GM11168 (cell line): Measurements from ENCODE around the gene CBFB.
"Not testable (repeated sequence)": the region's sequence is repeated elsewhere in the genome, so short reads cannot be mapped to it uniquely, and the experiment has no call there.

Source experiments
- in situ Hi-C: fragments of 300-500 bp; cut with MboI; formaldehyde crosslinking; loops from one replicate; pipeline ENCODE4 v1.12.0; 2022; ENCODE audit warnings: low sequenced_read_pairs; ENCODE audit not compliant: unreplicated experiment

Gene CBFB

GRCh38 chr16:67115639-67116038 is 86.7 kb downstream of the CBFB start:
- in situ Hi-C loops = no loop called here

DNA sequence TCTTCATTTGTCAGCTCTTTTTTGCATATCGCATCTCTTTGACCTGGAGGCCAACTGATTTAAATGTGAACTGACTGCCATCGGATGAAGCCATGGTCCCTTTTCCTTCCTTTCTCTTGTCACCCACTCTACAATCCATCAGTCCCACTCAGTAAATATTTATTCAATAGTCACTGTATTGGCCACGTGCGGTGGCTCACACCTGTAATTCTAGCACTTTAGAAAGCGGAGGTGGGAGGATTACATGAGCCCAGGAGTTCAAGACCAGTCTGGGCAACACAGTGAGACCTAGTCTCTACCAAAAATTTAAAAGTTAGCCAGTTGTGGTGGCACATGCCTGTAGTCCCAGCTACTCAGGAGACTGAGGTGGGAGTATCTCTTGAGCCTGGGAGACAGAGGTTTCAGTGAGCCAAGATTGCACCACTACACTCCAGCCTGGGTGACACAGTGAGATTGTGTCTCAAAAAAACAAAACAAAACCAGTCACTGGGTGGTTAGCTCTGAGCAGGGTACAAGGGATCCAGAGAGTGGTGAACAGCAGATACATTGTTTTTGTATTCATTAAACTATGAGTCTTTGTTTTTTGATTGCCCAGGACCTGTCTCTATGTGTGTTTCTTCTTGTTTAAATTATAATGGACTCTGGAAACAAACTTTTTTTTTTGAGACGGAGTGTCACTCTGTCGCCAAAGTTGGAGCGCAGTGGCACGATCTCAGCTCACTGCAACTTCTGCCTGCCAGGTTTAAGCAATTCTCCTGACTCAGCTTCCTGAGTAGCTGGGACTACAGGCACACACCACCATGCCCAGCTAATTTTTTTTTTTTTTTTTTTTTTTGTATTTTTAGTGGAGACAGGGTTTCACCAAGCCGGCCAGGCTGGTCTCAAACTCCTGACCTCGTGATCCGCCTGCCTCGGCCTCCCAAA is 87.7 kb downstream of the CBFB start:
- in situ Hi-C loops = no loop called here

DNA sequence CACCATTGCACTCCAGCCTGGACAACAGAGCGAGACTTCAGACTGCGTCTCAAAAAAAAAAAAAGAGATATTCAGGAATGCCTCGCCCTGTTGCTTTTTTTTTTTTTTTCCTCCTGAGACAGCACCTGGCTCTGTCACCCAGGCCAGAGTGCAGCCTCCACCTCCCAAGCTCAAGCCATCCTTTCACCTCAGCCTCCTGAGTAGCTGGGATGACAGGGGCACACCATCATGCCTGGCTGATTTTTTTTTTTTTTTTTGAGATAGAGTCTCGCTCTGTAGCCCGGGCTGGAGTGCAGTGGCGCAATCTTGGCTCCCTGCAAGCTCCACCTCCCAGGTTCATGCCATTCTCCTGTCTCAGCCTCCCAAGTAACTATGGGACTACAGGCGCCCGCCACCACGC is 88.8 kb downstream of the CBFB start:
- in situ Hi-C loops = no loop called here

- in situ Hi-C loops = no loop called here
Measured at GRCh38 chr16:67120025-67120424, 91.1 kb downstream of the CBFB start.

- in situ Hi-C loops = not testable (repeated sequence)
Measured at GRCh38 chr16:67122799-67123198, 93.8 kb downstream of the CBFB start.

DNA sequence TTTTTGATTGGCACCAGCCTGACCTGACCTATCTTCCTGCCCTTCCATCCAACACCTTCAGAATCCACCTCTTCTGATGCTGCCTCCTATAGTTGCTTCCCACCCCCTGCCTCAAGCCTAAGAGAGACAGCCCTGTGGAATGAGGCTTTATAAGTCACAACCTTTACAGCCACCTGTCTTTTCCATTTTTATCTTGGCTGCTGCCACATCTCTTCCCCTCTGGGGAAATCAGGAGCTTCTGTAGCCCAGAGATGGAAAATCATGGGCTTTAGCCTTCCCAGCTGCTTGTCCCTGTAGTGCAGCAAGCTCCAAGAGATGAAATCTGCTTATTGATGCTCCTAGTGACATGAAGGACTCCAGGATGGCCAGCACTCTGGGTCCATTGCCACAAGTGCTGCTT is 99.5 kb downstream of the CBFB start:
- in situ Hi-C loops = no loop called here

DNA sequence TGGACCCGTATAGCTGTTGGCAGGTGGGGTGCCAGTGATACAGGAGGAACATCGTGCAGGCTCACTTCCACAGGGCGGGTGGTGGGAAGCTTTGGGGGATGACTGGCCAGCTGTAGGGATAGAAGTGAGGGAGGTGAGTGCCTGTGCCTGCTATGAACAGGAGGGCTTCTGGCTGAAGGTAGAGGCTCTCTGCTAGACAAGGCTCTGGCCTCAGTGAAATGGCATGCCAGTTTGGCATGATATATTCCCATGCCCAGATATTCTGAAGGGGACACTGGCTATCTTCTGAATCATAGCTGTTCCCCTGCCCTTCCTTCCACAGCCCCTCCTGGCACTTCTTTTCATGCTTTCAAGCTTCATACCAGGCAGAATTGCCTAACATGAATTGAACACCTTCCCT is 99.9 kb downstream of the CBFB start:
- in situ Hi-C loops = no loop called here

GRCh38 chr16:67129422-67129821 is 100.5 kb downstream of the CBFB start:
- in situ Hi-C loops = no loop called here

DNA sequence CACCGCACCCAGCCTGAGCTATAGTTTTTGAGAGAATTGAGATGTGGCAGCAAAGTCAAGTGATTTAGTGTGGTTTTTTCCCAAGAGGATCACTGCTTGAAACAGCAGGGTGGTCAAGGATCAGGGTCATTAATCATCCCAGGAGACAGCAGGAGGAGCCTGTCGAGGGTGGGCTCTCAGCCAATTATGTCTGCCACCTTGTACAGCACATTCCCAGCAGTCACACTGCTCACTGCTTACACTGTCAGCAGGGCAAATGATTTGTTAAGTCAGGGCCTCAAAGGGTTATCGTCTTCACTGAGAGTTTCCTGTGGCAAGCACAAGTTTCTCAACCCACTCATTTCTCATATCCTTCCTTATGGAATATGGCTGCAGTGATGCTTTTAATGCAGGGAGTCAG is 108.7 kb downstream of the CBFB start:
- in situ Hi-C loops = no loop called here

GRCh38 chr16:67141391-67141790 is 112.4 kb downstream of the CBFB start:
- in situ Hi-C loops = no loop called here

GRCh38 chr16:67142342-67142741 is 113.4 kb downstream of the CBFB start:
- in situ Hi-C loops = no loop called here

DNA sequence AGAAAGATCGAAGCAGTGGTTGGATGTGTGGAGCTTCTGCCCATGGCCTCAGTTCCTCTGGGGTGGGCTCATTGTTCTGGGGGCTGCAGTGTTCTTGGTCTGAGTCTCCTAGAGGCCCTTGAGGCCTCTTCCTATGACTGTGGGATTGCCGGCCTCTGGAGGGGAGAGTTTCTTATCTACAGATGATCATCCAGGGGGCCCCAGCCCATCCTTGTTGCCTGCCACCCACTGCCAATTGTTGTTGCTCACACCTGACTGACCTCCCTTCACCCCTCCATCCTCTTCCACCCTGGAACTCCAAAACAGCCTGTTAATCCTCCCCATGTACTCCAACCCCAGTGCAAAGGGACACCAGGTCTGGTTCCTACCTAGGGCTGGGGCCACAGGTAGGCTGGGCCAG is 116.0 kb downstream of the CBFB start:
- in situ Hi-C loops = no loop called here

GRCh38 chr16:67145746-67146145 is 116.8 kb downstream of the CBFB start:
- in situ Hi-C loops = no loop called here

GRCh38 chr16:67146523-67147357 is 117.8 kb downstream of the CBFB start:
- in situ Hi-C loops = no loop called here

GRCh38 chr16:67147437-67148140 is 118.6 kb downstream of the CBFB start:
- in situ Hi-C loops = no loop called here

GRCh38 chr16:67148221-67148620 is 119.3 kb downstream of the CBFB start:
- in situ Hi-C loops = no loop called here

DNA sequence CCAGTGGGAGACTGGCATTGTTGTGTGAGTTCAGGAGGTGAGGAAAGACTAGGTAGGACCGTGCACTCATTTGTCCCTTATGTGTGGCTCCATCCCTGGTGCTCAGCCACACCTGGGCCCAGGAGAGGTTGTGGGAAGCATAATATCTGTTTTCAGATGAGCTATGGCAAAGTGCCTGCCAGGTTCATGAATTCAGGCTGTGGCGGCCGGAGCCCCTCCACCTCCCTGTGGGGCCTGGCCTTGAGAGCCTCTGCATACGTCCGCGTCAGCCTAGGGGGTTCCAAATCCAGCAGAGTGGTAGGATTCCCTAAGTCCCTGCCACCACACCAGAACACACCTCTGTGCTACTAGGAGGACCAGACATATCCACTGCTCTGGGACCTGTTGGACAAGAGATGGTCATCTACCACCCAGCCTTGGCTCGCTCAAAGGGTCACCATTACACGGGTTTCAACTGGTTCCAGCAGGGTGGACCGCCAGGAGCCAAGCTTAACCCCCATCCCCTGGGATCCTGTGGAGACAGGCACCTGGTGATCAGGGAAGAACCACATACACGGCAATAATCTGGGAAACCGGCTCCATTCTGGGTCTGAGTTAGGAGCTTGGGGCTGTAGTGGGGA is 119.8 kb downstream of the CBFB start:
- in situ Hi-C loops = no loop called here

DNA sequence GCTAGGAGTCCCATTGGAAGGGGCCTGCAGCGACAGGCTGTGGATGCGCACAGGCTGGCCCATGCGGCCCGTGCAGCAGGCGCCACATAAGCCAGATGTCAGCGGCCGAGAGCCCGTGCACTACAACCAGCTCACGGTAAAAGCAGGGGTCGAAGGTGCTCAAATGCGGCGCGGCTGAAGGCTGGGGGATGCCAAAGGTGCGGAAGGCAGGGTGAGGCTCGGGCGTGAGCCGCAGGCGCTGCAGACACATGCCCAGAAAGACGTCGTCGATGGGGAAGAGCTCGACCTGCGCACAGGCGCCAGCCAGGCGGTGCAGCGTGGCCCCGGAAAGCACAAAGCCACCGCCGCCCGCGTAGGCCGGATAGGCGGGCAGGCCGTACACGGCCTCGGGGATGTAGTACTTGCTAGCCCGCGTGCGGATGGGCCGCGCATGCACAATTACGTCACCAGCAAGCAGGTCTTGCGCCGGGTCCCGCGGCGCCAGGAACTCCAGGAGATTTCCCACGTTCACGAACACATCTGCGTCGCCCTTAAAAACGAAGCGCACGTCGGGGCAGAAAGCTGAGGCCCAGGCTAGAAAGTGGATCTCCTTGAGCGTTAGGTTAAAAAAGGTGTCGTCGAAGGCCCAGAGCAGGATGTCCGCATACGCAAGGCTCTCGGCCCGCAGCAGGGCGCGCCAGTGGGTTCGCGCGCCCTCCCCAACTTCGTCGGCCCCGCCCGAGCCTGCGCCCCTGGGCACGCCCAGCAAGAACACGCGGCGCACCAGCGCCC is 120.5 kb downstream of the CBFB start:
- in situ Hi-C loops = loop anchor here (10.0 kb wide), 1 partner anchor 175 kb away; no protein-coding TSS in a partner anchor

GRCh38 chr16:67150047-67150832 is 121.3 kb downstream of the CBFB start:
- in situ Hi-C loops = loop anchor here (10.0 kb wide), 1 partner anchor 175 kb away; no protein-coding TSS in a partner anchor
